Measurements from ENCODE around the gene SIX2. TPM values are rescaled to one million over a fixed set of nuclear protein-coding genes. Genes with fewer than 3 reads are reported as not detected.

Gene SIX2
- total RNA-seq = 0.32 and 0.91 TPM in 2 replicates

DNA sequence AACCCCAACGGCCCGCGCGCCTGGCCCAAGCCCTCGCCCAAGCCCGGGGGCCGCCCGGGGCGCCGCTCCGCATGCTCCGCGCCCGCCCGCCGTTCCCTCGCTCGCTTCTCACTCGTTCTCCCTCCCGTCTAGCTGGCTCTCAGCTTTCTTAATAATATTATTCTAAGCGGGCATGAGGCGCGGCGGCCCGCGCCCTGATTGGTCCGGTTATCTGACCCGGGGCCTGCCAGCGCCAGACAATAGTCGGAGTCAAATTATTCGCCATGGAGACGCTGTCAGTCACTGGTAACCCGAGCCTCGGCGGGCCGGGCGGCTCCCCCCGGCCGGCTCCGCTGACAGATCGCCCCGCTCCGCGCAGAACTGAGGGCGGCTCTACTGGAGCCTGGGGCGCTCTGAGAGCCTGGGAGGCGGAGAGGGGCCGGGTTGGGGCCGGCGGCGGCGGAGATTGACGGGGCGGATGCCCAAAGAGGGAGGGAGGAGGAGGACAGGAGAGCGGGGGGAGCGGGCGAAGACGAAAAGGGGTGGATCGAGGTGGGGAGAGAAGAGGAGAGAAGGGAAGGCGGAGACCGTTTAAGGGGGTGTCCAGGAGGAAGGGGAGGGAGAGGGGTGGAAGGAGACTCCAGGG is at the start of gene SIX2:
TSS of gene SIX2 (minus strand) at position 150 of the 625 bp plus-strand sequence. CDS start 342 bp downstream, outside the sequence.

Other genes starting within 250 kb of the SIX2 start
- not detected in 2 replicates for gene SIX3, start 67.8 kb downstream of the SIX2 start, total RNA-seq